Memory B cell (primary cell): ENCODE data around the gene ZC3H14.
A peak's percentile ranks its signal among the peaks of the same experiment; 100 is the strongest.
"Not testable (repeated sequence)": the region's sequence is repeated elsewhere in the genome, so short reads cannot be mapped to it uniquely, and the experiment has no call there.

Experiments used
- ATAC-seq: fragments of 150-1000 bp; cut with Tn5 transposase; 2 replicates; pipeline ENCODE4 v1.10.0; 2021; ENCODE audit warnings: low read depth, mild to moderate bottlenecking, moderate library complexity
- DNase-seq, 2 donors: peaks; one replicate each; pipeline ENCODE4 v3.0.0; 2022; ENCODE audit warnings: low spot score in 2 of 2
- H3K27ac Mint-ChIP-seq: one replicate; pipeline ENCODE4 v1.8.0; 2022; ENCODE audit warnings: mild to moderate bottlenecking, moderate library complexity, mixed read lengths
- H3K27me3 Mint-ChIP-seq: one replicate; pipeline ENCODE4 v1.8.0; 2022; ENCODE audit warnings: mixed read lengths
- H3K36me3 Mint-ChIP-seq: one replicate; pipeline ENCODE4 v1.8.0; 2022; ENCODE audit warnings: mild to moderate bottlenecking, mixed read lengths
- H3K4me1 Mint-ChIP-seq: one replicate; pipeline ENCODE4 v1.8.0; 2022; ENCODE audit warnings: mixed read lengths
- H3K4me3 Mint-ChIP-seq: one replicate; pipeline ENCODE4 v1.8.0; 2022; ENCODE audit warnings: mild to moderate bottlenecking, moderate library complexity, mixed read lengths
- H3K9me3 Mint-ChIP-seq: one replicate; pipeline ENCODE4 v1.8.0; 2022; ENCODE audit warnings: mixed read lengths

ZC3H14 gene, protein sequence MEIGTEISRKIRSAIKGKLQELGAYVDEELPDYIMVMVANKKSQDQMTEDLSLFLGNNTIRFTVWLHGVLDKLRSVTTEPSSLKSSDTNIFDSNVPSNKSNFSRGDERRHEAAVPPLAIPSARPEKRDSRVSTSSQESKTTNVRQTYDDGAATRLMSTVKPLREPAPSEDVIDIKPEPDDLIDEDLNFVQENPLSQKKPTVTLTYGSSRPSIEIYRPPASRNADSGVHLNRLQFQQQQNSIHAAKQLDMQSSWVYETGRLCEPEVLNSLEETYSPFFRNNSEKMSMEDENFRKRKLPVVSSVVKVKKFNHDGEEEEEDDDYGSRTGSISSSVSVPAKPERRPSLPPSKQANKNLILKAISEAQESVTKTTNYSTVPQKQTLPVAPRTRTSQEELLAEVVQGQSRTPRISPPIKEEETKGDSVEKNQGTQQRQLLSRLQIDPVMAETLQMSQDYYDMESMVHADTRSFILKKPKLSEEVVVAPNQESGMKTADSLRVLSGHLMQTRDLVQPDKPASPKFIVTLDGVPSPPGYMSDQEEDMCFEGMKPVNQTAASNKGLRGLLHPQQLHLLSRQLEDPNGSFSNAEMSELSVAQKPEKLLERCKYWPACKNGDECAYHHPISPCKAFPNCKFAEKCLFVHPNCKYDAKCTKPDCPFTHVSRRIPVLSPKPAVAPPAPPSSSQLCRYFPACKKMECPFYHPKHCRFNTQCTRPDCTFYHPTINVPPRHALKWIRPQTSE

DNA sequence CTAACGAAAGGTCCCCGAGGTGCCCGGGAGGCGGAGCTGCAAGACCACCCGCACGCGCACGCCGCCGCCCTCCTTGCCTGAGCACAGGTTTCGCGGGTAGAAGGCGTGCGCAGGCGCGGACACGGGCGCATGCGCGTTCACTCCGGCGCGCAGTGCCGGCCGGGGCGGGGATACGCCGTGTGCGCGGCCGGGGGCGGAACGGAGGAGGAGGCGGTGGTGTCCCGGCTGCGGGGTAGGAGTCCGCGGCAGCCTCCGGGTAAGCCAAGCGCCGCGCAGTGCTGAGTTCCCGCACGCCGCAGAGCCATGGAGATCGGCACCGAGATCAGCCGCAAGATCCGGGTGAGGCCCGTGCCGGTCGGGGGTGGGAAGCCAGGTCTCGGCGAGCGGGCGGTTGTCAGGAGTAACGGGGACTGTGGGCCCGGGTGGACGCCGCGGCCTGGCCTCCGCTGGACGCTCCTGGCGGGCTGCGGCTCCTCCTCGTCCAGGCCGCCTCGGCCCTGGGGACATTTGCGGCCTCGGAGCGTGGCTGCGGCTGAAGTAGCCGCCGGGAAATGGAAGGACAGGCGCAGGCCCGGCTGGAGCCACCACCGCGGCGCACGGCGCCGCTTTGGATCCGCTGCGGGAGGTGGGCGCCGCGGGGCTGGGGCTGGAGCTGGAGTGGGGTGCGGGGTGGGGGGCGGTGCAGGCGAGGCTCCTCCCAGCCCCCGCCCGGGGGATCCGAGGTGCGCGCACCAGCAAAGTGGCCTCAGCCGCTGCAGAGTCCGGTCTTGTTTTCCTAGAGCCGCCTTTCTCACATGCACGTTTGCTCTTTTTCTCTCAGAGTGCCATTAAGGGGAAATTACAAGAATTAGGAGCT lies at the start of gene ZC3H14:
Gene ZC3H14 (plus strand): TSS at position 207 of the 856 bp plus-strand sequence. CDS start 97 bp downstream, at position 304.
- Mint-ChIP-seq H3K4me1 (peaks cover 16% of the 10 kb centered on the region), H3K36me3 (peaks cover 4% of the 10 kb centered on the region), H3K9me3 (peaks cover 2% of the 10 kb centered on the region), H3K27ac (peak within 1 kb of the TSS; percentile 93), H3K27me3 (peaks cover 7% of the 10 kb centered on the region), H3K4me3 (peak within 1 kb of the TSS; percentile 98)
- peak; percentile 94 for ATAC-seq
- peak; percentile 83 to 85 for DNase-seq

DNA sequence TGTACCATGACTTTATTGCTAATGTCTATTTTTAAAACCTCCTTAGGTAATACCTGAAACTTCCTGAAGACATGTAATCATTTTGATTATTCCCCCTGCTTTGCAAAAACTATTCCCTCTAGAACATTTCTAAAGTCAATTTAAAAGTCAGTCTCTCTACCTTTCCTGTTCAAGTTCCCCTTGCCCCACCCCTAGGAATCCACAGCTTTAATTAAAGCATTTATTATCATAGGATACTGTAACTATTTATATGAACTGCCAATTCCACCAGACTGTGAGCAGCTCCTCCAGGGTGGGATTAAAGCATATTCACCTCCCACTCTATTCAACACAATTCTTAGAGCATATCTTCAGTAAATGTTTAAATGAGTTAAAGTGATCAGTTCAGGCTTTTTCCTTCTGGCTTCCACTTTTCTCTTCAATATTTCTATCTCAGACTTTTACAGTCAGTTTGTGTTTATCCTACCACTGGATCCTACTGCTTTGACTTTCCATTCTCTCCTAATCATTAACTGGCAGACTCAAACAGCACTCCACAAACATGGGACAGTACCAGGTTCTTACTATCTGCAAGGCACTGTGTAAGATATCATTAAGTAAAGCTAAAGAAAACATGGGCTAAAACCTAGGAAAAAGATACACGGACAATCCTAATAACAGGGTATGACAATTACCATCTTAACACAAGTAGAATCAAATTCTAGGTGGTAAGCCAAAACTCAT lies 47.2 kb upstream of the ZC3H14 start:
- Mint-ChIP-seq H3K27me3 (peaks cover 8% of the 10 kb centered on the region), H3K4me1 (peaks cover 4% of the 10 kb centered on the region), H3K36me3 (no peaks in the 10 kb centered on the region), H3K4me3 (no peak overlapping the region), H3K9me3 (no peaks in the 10 kb centered on the region), H3K27ac (no peak overlapping the region)
- DNase-seq (no peak), ATAC-seq (no peak)

DNA sequence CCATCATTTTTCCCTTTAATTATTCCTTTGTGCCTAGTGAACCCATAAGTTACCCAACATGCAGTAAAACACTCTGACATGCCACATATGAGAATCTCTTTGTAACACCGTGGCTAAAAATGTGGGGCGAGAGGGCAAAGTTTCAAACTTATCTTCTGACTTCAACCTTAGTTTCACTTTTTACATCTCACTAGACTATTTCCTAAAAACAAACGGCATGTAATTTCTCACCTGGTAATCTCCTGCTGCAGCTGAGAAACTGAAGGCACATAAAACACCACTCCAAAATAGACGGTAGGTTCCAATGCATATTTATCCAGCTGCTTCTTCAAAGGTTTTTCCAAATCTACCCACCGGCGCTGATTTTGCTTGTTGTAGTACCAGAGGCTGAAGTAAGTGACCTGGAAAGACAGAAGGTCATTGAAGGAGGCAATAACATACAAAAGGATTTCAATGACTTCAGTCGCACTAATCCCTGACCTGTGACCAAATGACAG lies 45.9 kb upstream of the ZC3H14 start:
- ATAC-seq (no peak), DNase-seq (no peak)
- Mint-ChIP-seq H3K9me3 (no peaks in the 10 kb centered on the region), H3K27ac (no peak overlapping the region), H3K4me3 (no peak overlapping the region), H3K27me3 (peaks cover 8% of the 10 kb centered on the region), H3K4me1 (peaks cover 4% of the 10 kb centered on the region), H3K36me3 (no peaks in the 10 kb centered on the region)

DNA sequence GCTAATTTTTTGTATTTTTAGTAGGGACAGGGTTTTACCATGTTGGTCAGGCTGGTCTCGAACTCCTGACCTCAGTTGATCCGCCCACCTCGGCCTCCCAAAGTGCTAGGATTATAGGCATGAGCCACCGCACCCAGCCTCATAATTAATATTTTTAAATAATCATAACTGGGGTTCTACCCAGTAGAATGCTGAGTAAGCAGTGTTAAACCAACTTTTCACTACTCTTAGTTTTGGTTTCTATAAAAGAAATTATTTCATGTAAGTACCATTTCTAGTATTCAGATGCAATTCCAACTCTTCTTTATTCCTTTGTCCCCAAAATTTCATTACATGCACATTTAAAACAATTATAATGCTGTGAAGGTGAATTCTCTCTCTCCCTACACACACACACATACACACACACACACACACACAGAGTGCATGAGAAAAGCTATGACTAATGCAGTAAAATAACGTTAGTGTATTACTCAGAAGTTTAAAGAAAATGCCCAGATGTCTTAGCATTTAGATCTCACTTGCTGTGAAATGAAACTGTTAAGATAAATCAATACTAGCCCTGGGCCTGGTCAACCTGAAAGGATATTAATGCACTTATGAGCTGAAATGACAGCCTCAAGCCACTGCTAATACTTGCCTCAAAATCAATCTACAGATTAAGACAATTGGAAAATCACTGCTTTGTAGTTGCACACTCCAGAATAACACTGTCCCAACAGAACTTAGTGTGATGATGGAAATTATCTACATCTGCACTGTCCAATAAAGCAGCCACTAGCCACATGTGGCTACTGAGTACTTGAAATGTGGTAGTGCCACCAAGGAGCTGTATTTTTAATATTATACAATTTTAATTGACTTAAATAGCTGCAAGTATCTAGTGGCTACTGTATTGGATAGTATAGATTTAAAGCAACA lies 44.0 kb upstream of the ZC3H14 start:
- DNase-seq (no peak), ATAC-seq (no peak)

DNA sequence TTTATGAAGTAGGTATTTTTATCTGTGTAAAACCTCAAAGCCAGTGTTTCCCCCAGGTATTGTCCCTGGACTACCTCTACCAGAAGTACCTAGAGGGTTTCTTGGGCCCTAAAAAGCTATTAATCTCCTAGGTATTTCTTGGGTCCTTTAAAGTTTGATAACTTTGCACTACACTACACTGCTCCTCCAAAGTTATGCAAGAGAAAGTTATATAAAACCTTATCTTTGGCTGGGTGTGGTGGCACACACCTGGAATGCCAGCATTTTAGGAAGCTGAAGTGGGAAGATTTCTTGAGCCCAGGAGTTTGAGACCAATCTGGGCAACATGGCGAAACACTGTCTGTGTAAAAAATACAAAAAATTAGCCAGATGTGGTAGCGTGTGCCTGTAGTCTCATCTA lies 42.9 kb upstream of the ZC3H14 start:
- no peak for ATAC-seq
- Mint-ChIP-seq H3K36me3 (no peaks in the 10 kb centered on the region), H3K27me3 (peaks cover 10% of the 10 kb centered on the region), H3K27ac (no peak overlapping the region), H3K9me3 (no peaks in the 10 kb centered on the region), H3K4me3 (no peak overlapping the region), H3K4me1 (peaks cover 4% of the 10 kb centered on the region)
- DNase-seq, result no peak

More for the DNA sequence above, 44.0 kb upstream of the ZC3H14 start:
- no peak overlapping the region for H3K4me3 Mint-ChIP-seq
- H3K36me3 Mint-ChIP-seq, result no peaks in the 10 kb centered on the region
- peaks cover 10% of the 10 kb centered on the region for H3K27me3 Mint-ChIP-seq
- peaks cover 4% of the 10 kb centered on the region for H3K4me1 Mint-ChIP-seq
- no peak overlapping the region for H3K27ac Mint-ChIP-seq
- H3K9me3 Mint-ChIP-seq, result no peaks in the 10 kb centered on the region

DNA sequence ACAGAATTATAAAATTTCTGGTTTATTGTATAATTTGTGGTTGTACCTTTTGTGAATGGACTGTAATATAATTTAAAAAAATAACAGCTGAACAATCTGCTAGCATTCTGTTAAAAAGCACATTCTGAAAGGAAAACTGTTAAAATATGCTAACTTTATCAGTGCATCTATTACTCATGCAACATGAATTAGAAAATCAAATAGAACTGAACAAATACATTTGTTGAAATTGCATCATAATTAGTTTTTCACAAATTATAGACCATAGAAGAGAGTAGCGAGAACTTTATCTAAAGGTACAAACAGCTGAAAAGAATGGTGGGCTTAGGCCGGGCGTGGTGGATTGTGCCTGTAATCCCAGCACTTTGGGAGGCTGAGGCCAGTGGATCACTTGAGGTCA lies 41.0 kb upstream of the ZC3H14 start:
- ATAC-seq (no peak), DNase-seq (no peak)
- Mint-ChIP-seq H3K27ac (no peak overlapping the region), H3K4me3 (no peak overlapping the region), H3K27me3 (peaks cover 7% of the 10 kb centered on the region), H3K4me1 (peaks cover 2% of the 10 kb centered on the region), H3K36me3 (no peaks in the 10 kb centered on the region), H3K9me3 (no peaks in the 10 kb centered on the region)

DNA sequence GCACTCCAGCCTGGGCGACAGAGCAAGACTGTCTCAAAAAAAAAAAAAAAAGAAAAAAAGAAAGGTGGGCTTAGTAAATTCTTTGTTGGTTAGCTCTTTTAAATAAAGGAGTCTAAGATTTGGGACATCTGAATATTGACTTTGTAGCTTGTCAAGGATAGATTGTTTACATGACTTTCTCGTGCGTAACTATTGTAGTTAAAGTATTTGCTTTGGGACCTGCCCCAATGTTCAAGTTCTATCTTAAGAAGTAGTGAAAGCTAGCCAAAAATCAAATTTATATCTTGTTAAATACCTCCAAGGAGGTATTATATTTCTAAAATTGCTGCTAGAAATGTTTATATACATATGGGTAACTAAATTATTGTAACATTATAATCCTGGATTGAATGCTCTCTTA lies 40.4 kb upstream of the ZC3H14 start:
- Mint-ChIP-seq H3K9me3 (no peaks in the 10 kb centered on the region), H3K27me3 (peaks cover 8% of the 10 kb centered on the region), H3K36me3 (no peaks in the 10 kb centered on the region), H3K4me1 (no peaks in the 10 kb centered on the region), H3K27ac (no peak overlapping the region), H3K4me3 (no peak overlapping the region)
- ATAC-seq (no peak), DNase-seq (no peak)

DNA sequence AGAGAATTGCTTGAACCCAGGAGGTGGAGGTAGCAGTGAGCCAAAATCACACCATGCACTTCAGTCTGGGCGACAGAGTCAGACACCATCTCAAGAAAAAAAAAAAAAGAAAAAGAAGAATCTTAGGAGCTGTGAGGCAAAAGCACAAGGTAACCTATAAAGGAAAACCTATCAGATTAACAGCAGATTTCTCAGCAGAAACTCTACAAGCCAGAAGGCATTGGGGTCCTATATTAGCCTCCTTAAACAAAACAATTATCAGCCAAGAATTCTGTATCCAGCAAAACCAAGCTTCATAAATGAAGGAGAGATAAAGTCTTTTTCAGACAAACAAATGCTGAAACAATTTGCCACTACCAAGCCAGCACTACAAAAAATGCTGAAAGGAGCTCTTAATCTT lies 32.9 kb upstream of the ZC3H14 start:
- not testable (repeated sequence) for H3K4me3 Mint-ChIP-seq, H3K27ac Mint-ChIP-seq, H3K36me3 Mint-ChIP-seq, ATAC-seq, DNase-seq, H3K4me1 Mint-ChIP-seq
- H3K27me3 Mint-ChIP-seq, result peaks cover 18% of the 10 kb centered on the region
- peaks cover 16% of the 10 kb centered on the region for H3K9me3 Mint-ChIP-seq

DNA sequence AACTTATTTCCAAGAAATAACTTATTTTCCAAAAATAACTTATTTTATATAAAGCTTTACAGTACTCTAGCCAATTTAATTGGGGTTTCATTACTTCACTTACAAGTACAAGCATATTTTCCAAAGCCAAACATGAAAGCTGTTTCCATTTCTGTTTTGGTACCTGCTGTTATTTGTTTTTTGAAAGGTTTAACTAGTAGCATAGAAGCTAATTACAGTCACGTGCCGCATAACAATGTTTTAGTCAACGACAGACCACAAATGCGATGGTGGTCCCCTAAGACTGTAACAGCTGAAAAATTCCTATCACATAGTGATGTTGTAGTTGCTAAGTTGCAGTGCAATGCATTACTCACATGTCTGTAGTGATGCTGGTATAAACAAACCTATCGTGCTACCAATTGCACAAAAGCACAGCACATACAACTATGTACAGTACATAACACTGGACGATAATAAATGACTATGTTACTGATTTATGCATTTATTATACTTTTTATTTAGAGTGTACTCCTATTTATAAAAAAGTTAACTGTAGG lies 29.7 kb upstream of the ZC3H14 start:
- peaks cover 5% of the 10 kb centered on the region for H3K4me1 Mint-ChIP-seq
- peaks cover 10% of the 10 kb centered on the region for H3K27me3 Mint-ChIP-seq
- peaks cover 6% of the 10 kb centered on the region for H3K36me3 Mint-ChIP-seq

DNA sequence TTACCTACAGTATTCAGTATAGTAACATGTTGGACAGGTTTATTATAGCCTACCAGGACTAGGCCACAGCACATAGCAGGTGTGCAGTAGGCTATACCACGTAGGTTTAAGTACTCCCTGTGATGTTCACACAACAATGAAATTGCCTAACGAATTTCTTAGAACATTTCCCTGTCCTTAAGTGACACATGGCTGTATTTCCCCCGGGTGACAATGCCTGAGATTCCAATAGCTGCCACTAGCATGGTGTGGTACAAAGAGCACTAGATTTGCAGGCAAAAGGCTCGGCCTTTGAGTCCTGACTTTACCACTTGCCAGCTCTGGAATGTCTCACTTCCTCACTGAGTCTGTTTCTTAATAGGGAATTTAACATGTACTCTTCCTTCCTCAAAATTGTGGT lies 27.7 kb upstream of the ZC3H14 start:
- H3K27me3 Mint-ChIP-seq, result peaks cover 3% of the 10 kb centered on the region
- peaks cover 5% of the 10 kb centered on the region for H3K9me3 Mint-ChIP-seq
- ATAC-seq (peak; percentile 35), DNase-seq (no peak)
- no peaks in the 10 kb centered on the region for H3K36me3 Mint-ChIP-seq
- H3K27ac Mint-ChIP-seq, result no peak overlapping the region
- H3K4me1 Mint-ChIP-seq, result peaks cover 5% of the 10 kb centered on the region
- H3K4me3 Mint-ChIP-seq, result no peak overlapping the region

More for the DNA sequence above, 29.7 kb upstream of the ZC3H14 start:
- no peak overlapping the region for H3K4me3 Mint-ChIP-seq
- DNase-seq (no peak), ATAC-seq (no peak)
- no peak overlapping the region for H3K27ac Mint-ChIP-seq
- peaks cover 13% of the 10 kb centered on the region for H3K9me3 Mint-ChIP-seq

DNA sequence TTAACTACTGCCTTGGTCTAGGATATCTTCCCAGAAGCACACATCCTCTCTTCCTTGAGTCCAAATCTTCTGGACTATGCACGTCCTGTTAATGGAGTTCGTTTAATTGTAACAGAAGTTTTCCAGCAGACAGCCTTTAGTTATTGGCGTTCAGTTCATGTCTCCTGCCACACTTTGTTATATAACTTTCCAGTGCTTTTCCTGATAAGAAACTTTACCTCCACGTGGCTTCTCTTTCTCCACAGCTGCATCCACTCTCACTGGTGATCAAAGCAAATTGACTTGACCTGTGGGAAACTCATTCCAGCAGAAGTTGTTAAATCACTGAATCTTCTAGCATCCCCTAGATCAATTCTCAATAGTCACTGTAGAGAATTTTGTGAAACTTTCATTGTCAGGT lies 27.0 kb upstream of the ZC3H14 start:
- Mint-ChIP-seq H3K4me3 (no peak overlapping the region), H3K4me1 (peaks cover 5% of the 10 kb centered on the region), H3K27ac (no peak overlapping the region), H3K27me3 (no peaks in the 10 kb centered on the region), H3K9me3 (no peaks in the 10 kb centered on the region), H3K36me3 (no peaks in the 10 kb centered on the region)
- ATAC-seq, result no peak
- DNase-seq, result no peak

DNA sequence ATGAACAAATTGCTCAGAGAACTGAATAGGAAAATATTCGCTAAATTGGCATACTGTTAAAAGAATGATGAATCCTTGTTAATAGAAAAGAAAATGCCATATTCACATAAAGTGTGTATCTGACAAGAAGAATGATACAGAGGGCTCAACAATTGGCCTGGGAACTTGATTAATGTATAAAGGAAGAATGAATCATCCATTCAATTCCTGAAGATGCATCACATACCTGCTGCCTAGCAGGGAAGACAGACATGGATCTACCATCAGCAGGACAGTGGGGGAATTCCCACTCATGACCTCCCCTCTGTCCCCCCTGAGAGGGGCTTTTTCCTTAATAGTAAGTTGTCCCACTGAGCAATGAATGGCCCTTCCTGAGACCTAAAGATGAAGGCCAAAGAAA lies 21.5 kb upstream of the ZC3H14 start:
- no peaks in the 10 kb centered on the region for H3K9me3 Mint-ChIP-seq
- H3K27me3 Mint-ChIP-seq, result no peaks in the 10 kb centered on the region
- DNase-seq, result no peak
- no peak overlapping the region for H3K27ac Mint-ChIP-seq
- no peaks in the 10 kb centered on the region for H3K36me3 Mint-ChIP-seq
- H3K4me3 Mint-ChIP-seq, result no peak overlapping the region
- H3K4me1 Mint-ChIP-seq, result no peaks in the 10 kb centered on the region
- ATAC-seq, result no peak
